DMS53 treated with DMSO at 0.1 percent for 48 hours (cell line): Measurements from ENCODE around the gene TOP1.

Experiments
- DNase-seq: peaks from one replicate; lab custom pipeline; 2025; ENCODE audit not compliant: unreplicated experiment; lab: John Stamatoyannopoulos, UW

TOP1 gene

DNA sequence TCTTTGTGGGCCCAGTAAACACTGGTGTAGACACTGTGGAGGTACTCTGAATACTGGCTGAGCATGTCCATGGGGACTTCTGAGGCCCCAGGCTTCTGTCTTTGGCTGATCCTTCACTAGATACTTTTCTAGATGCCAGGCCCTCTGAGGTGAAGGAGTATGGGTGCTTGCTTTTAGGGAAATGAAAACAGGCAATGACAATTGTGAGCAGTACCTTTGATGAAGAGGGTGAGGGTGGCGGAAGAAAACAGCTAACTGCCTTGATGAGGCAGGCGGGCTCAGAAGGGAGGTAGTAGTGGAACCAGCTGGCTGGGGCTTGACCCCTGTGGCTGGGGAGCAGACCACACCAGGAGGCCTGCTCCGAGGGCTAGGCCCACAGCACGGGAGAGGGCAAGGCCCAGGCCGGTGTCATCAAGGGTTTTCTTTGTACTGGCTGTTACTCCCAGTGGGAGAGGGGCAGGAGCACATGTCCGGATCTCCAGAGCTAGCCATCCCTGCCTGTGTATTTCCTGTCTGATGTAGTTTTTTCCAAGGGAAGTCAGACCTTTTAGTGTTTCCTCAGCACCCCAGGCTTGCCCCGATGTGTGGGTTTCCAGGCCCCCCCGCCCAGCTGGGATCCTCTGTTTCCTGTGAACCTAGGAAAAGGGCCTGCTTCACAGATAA, 112.7 kb downstream of the TOP1 start:
- DNase-seq = no peak

DNA sequence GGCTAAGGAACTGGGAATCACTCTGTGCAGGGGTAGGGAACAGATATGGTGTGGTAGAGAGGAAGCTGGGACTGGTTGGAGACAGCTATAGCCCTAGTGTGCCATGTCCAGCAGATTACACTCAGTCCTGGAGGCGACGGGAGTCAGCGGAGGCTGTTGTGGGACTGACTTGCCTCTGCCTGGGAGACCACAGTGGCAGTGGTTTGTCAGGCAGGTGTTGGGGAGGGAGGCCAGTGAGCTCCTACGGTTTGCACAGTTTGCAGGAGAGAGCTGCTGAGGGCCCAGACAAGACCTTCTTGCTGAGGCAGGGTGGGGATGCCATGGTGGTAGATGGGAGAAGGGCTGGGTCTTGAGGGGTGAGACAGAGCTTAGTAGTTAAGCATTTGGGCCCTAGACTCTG, 113.6 kb downstream of the TOP1 start:
- DNase-seq = no peak

DNA sequence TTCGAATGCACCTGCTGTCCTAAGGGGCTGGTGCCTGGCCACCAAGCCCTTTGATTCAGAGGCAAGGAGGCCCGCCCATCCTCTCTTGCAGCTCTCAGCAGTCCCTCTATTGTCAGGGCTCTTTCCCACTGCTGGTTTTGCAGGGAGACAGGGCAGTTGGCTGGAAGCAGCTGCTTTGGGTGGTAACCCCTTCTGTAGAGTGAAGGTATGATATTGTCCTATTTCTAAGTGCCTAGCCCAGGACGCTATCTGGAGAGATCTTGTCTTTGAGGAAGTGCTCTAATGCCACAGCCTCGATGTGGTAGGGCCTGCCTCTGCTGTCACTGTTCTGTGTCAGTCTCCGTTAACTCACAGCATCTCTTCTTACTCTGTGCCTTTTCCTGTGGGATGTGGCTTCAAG, 114.3 kb downstream of the TOP1 start:
- DNase-seq = no peak

DNA sequence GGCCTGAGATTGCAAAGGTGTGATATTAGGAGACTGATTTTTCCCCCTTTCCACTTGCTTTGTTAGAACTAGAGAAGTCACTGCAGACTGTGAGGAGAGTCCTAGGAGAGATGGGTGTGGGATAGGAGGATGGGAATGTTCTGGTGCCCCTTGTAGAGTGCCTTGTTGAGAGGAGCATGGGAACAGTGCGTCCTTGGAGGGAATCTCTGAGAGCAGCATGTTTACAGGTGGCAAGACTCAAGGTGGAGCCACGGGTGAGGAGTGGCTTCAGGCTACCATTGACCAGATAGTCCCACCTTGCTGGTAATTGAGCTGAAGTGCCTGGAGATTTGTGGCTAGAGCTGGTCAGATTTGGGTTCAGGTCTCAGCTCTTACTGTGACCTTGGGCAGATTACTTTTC, 114.7 kb downstream of the TOP1 start:
- no peak for DNase-seq

DNA sequence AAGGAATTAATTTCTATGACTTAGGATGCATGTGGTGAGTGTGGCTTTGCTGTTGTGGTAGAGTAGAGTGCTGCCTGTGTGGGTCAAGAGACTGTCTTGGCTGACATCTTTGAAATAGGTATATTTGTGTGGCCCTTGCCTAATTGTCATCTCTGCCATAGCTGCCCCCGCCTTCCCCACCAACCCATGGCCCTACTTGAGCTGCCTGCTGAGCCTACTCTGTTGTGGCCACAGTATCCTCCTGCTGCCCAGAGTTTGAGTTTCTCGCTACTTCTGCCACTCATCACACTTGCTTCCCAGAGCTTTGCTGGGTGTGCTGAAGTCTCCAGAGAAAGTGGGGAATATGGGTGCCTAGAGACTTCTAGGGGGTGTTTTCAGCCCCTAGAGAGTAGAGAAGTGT, 116.7 kb downstream of the TOP1 start:
- no peak for DNase-seq

DNA sequence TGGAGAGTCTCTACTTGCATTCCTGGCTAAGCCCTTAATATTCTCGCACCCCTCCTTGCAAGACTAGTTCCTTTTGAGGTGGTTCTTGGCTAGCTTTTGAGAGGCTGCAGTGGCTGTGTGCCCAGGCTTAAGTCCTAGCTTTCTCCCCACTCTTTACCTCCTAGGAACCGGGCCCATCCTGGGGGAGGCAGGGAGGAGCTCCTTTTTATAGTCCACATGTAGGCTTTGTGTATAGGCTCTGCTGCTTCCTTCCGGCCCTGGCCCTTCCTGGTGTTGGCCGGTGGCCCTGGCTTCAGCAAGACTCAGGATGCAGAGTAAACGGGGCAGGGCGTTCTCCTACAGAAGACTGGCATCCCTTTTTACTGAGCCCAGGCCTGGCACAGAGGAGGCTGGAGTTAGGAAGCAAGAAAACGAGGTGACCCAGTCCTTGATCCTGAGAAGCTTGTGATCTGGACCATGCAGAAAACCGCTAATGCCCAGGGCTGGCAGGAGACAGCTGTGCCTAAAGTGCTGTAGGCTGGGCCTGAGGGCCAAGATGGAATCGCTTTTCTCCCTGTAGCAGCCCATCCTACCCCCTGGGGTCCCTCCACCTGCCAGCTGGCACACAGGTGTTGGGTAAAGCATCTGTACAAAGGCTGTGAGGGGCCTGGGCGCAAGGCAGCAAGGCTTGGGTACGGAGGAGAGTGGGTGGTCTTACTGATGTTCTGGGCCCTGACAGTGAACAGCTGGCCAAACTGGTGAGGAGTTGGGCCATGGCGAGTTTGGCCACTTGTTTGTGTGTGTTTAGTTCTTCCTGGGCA, 117.4 kb downstream of the TOP1 start:
- no peak for DNase-seq

DNA sequence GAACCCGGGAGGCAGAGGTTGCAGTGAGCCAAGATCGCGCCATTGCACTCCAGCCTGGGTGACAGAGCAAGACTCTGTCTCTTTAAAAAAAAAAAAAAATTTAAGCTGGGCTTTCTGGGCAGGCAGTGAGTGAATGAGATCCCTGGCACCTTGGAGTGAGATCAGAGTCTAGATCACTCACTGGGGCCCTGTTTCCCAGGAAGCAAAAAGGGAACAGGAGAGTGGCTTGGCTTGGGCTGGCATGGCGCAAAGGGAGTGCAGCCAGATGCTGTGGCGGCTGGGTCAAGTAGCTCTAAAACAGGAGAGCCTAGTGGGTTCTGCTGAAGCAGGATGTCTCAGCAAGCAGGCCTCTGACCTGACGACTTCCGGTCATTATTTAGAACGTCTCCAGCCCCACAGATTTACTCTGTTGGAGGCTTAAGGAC, 119.2 kb downstream of the TOP1 start:
- DNase-seq = no peak

DNA sequence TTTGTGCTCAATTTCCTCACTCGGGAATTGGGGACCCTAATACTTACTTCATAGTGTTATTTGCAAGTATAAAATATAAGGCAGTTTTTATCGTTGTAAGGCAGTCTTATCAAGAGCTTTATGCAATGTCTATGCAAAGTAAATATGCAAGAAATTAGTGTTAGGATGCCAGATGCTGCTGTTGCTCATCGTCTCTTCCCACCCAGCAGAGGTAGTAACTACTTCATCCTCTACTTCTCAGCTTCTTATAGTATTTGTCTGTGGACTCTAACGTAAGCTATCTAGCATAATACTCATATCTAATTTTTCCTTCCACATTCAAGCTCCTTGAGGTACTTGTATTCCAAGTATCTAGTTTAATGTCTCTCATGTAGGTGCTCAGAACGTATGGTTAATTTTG, 120.3 kb downstream of the TOP1 start:
- no peak for DNase-seq

DNA sequence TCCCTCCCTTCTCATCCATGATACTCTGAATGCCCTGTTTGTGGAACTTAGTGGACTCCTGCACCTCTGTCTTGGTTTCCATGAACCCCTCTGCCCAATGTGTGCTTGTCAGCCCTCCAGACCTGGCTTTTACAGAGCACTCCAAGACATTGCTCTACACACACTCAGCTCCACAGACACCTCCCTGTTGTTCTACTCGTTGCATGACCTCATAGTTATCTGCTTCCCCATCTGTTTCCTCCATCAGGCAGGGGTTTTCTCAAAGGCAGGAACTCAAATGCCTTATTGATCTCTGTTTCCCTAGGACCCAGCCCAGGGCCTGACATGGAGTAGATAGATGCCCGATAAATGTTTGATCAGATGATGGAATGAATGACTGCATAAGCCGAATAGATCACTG, 122.0 kb downstream of the TOP1 start:
- no peak for DNase-seq

DNA sequence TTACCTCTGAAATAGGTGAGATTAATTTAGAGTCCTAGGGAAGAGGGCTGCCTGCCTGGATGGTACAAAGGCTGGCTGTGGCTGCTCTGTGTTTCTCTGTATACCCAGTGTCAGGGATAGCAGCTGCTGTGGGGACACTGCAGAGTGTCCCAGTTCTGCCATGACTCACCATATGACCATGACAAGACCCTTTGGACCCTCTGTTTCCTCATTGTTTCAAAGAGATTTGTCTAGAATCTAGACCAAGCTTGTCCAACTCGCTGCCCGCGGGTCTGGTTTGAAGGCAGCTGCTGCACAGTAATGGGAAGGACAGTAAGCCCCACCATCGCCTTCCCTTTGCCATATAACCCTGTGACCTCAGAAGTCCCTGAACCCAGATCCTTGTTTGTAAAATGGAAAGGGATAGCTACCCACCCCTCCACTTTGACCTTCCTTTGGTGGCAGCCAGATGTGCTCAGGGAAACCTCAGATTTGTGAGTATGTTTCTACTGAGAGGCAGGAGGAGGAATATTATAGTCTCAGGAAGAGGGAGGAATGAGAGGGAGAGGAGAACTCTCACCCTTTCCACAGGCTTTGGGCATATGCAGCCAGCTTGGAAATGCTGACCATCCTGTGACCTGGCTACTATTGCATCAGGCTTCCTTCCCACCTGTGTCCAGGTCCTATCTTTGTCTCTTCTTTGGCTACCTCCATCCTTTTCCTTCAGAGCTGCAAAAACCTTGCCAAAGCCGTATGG, 122.7 kb downstream of the TOP1 start:
- no peak for DNase-seq

DNA sequence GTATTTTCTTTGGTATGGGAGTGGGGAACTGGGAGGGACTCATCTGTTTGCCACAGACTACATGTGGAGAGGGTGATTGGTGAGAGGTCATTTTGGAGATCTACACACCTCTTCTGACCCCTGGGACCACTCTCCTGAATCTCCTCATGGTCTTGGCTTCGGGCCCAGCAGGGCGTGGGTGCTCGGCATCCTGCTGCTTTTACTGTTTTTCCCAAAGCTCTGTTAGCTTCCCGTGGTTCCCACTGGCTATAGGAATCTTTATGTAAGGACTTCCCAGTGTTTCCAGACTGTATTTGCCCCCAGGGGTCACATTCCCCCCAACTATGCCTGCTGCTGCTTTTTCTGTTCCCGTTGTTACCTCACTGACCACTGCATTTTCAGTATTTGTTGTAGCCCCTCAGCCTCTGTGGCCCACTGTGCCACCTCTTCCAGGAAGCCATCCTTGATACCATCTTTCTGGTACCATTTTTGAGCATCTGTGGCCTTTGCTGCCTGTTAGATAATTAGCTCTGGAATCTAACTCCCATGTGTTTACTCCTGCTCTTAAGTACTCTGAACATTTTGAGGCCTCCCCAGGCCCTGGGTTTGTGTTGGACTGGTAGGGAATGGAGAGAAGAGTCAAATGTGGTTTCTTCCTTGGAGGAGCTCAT, 123.6 kb downstream of the TOP1 start:
- no peak for DNase-seq

DNA sequence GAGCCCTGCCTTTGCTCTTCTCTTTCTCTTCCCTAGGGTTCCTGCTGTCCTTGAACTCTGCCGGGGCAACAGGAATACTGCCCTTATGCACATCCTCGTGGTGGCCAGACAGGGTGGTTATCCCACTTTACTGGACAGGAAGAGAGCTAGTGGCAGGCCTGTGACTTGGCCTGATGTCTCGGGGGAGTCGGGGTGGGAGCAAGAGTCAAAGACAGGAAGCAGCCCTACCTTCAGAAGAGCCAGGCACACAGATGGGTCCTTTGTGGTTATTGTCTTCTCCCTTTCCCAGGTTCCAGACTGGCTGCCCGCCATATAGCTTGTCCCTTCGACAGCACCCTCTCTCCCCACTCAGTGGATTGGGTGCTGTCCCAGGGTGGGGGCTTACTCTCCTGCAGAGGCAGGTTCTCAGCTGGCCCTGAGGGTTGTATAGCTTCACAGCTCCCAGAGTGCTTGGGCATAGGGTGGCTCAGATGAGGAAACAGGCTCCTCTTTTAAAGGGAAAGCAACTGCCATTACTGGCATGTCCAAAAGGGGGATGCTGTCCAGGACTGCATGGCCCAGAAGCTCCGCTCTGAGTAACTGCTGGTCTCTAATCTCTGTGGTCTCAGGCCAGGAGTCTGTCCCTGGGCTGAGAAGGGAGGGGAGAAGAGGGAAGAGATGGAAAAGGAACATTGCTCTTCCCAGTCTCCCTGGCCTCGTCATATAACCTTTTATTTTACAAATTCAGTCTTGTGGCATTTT, 126.0 kb downstream of the TOP1 start:
- no peak for DNase-seq

DNA sequence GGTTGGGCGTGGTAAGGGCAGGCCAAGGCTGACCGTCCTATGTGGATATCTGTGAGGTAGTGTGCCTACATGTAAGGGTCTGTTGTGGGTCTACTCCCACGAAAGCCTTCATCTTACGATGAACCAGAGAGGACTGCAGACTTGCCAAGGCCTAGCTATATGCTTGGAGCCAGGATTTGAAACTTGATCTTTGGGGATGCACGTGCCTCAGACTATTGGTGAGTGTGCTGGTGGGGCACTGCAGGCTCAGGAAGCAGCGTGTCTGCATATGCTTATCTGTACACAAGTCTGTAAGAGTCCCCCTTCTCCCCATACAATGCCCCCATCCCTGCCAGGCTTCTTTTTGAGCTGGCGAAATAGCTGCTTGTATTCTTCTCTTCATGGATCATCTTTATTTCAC, 126.6 kb downstream of the TOP1 start:
- DNase-seq = no peak

DNA sequence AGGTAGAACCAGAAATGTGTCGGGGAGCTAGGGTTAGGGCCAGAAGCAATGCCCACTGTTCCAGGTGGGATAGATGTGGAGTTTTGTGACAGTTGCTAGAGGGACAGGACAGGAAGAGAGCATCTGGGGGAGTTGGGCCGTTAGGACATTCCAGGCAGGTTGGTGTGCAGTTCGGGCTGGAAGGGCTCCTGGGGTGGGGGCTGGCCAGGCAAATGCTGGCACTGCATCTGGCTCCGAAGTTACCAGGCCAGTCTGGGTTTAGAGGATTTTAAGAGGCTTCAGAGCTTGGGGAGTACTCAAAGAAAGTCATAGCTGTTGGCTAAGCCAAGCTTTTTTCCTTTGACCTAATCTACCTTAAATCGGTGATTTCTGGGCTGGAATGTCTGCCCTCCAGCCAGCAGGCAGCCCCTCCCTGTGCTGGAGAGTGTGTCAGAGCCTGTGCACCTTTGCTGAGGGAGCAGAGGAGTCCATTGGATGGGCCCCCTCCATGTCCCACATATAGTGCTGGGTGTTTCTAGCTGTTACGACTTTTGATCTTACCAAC, 129.5 kb downstream of the TOP1 start:
- DNase-seq = no peak

DNA sequence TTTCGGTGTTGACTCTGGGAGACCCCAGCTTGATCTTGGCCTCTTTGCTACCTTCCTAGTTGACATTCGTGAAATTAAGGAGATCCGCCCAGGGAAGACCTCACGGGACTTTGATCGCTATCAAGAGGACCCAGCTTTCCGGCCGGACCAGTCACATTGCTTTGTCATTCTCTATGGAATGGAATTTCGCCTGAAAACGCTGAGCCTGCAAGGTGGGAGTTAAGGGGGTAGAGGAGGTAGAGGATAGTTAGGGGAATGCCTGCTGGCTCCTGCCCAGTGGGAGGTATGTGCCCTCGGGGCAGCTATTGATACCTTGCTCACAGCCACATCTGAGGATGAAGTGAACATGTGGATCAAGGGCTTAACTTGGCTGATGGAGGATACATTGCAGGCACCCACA, 130.9 kb downstream of the TOP1 start:
- DNase-seq = no peak

DNA sequence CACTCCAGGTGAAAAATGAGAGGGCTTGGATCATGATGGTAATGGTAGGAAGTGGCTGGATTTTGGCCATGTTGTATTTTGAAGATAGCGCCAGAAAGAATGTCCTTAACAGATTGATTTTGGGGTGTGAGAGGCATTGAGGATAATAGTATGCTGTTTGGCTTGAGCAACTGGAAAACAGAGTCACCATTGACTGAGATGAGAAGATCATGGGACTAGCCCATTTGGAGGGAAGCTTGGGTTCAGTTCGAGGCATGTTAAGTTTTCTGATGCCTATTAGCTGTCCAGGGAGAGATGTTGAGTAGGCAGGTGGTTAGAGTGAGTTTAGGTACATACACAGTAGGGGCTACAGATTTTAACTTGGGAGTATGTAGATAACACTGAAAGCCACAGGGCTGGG, 132.1 kb downstream of the TOP1 start:
- DNase-seq = no peak

DNA sequence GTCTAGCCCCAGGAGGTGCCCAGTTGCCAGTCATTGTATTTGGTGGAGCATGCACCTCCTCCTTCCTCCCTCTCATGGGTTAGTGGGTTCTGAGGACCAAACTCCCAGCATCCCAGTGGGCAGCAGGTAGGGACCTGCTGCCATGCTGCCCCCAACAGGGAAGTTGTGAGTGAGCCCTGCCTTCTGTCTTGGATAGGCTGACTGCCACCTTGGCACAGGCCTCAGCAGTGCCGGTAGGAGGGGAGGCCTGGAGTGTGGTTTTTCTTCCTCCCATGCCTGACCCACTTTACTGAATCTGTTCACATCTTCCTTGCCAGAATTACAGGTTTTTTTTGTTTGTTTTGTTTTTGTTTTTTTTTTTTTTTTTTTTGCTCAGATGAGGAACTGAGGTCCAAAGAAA, 133.3 kb downstream of the TOP1 start:
- DNase-seq = no peak

DNA sequence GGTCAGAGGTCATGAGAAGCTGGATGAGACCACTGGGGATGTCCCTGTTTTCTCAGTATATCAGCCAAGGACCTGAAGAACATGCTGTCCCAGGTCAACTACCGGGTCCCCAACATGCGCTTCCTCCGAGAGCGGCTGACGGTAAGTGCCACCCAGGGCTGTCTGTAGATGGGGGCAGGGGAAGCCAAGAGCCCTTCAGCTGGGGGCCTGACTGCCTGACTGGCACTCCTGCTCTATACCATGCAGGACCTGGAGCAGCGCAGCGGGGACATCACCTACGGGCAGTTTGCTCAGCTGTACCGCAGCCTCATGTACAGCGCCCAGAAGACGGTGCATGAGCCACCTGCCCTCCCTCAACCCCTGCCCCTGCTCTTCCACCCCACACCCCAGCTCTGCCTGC, 133.8 kb downstream of the TOP1 start:
- no peak for DNase-seq

DNA sequence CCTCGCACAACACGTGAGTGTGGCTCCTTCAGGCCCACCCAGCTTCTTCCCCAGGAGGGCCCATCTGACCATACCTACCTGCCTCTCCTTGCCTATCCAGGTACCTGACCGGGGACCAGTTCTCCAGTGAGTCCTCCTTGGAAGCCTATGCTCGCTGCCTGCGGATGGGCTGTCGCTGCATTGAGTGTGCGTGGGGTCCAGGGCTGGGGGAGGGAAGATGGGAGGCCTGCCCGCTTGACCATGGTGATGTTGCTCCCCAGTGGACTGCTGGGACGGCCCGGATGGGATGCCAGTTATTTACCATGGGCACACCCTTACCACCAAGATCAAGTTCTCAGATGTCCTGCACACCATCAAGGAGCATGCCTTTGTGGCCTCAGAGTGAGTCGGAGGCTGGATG, 135.2 kb downstream of the TOP1 start:
- DNase-seq = no peak

DNA sequence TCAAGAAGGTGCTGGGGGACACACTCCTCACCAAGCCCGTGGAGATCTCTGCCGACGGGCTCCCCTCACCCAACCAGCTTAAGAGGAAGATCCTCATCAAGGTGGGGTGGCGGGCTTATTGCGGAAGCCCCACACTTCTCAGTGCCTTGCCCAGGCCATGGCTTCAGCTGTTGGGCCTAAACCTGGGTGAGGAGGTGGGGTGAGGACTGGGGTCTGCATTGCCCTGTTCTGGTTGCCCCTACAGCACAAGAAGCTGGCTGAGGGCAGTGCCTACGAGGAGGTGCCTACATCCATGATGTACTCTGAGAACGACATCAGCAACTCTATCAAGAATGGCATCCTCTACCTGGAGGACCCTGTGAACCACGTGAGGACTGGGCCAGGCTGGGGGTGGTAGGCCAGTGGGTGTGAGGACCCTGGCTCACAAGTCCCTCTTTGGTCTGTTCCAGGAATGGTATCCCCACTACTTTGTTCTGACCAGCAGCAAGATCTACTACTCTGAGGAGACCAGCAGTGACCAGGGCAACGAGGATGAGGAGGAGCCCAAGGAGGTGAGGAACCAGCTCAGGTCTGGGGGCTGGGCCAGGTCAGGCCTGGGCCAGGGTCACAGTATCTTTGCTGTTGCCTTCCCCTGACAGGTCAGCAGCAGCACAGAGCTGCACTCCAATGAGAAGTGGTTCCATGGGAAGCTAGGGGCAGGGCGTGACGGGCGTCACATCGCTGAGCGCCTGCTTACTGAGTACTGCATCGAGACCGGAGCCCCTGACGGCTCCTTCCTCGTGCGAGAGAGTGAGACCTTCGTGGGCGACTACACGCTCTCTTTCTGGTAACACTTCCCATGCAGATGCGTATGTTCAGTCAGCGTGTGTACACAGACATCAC, 136.6 kb downstream of the TOP1 start:
- no peak for DNase-seq
